OCI-LY1 (cell line): ENCODE measurements around the gene HGD.
A peak's percentile ranks its signal among the peaks of the same experiment; 100 is the strongest.

Experiments used
- H2AFZ ChIP-seq: fragments of 200-600 bp; sonication (generic), shearing (Covaris generic); 2 replicates; pipeline ENCODE4 v1.6.0; 2014; ENCODE audit warnings: antibody characterized with exemption, mild to moderate bottlenecking, low read length
- H3F3A ChIP-seq: fragments of 200-600 bp; sonication (generic), shearing (Covaris generic); 2 replicates; pipeline ENCODE4 v1.6.0; 2014; ENCODE audit warnings: mild to moderate bottlenecking, antibody characterized with exemption, low read length, moderate library complexity; ENCODE audit not compliant: insufficient read depth
- H3K27ac ChIP-seq: fragments of 200-600 bp; sonication (generic); 2 replicates; pipeline ENCODE4 v1.5.1; 2014; ENCODE audit warnings: low read length, mixed run types, mild to moderate bottlenecking, low read depth; ENCODE audit not compliant: poor library complexity, severe bottlenecking
- H3K27me3 ChIP-seq: fragments of 200-600 bp; sonication (generic); 2 replicates; pipeline ENCODE4 v1.6.0; 2014; ENCODE audit warnings: antibody characterized with exemption, mild to moderate bottlenecking, low read length, moderate library complexity; ENCODE audit not compliant: insufficient read depth
- H3K36me3 ChIP-seq: fragments of 200-600 bp; sonication (generic); 2 replicates; pipeline ENCODE4 v1.6.1; 2014; ENCODE audit warnings: mild to moderate bottlenecking, antibody characterized with exemption, low read length, moderate library complexity, mixed read lengths; ENCODE audit not compliant: insufficient read depth
- H3K4me1 ChIP-seq: fragments of 200-600 bp; sonication (generic); 2 replicates; pipeline ENCODE4 v1.5.1; 2014; ENCODE audit warnings: mild to moderate bottlenecking, low read length, moderate library complexity; ENCODE audit not compliant: insufficient read depth, severe bottlenecking
- H3K4me2 ChIP-seq: fragments of 200-600 bp; sonication (generic), shearing (Covaris generic); 2 replicates; pipeline ENCODE4 v1.6.1; 2014; ENCODE audit warnings: low read length
- H3K4me3 ChIP-seq: fragments of 200-600 bp; sonication (generic); 2 replicates; pipeline ENCODE4 v1.5.1; 2014; ENCODE audit warnings: low read length, low read depth, mild to moderate bottlenecking, mixed read lengths; ENCODE audit not compliant: poor library complexity, severe bottlenecking
- H3K79me2 ChIP-seq: fragments of 200-600 bp; shearing (Covaris generic); 2 replicates; pipeline ENCODE4 v1.6.1; 2016; ENCODE audit warnings: mixed run types, low read length, mixed read lengths; ENCODE audit not compliant: insufficient read depth
- H3K9ac ChIP-seq: fragments of 200-600 bp; sonication (generic), shearing (Covaris generic); 2 replicates; pipeline ENCODE4 v1.6.1; 2014; ENCODE audit warnings: mild to moderate bottlenecking, low read length, mixed read lengths
- H3K9me2 ChIP-seq: fragments of 200-600 bp; sonication (generic), shearing (Covaris generic); 2 replicates; pipeline ENCODE4 v1.6.1; 2014; ENCODE audit warnings: low read depth, mild to moderate bottlenecking, low read length, mixed read lengths
- H3K9me3 ChIP-seq: fragments of 200-600 bp; shearing (Covaris generic); 2 replicates; pipeline ENCODE4 v1.6.1; 2014; ENCODE audit warnings: low read length, mixed read lengths
- H4K20me1 ChIP-seq: fragments of 200-600 bp; sonication (generic), shearing (Covaris generic); 2 replicates; pipeline ENCODE4 v1.6.0; 2016; ENCODE audit warnings: mild to moderate bottlenecking, low read length; ENCODE audit not compliant: insufficient read depth
- CTCF ChIP-seq: fragments of 200-600 bp; sonication (generic), shearing (Covaris generic); IDR thresholded peaks from 2 replicates; pipeline ENCODE4 v1.5.1; 2017; ENCODE audit warnings: mild to moderate bottlenecking, antibody characterized with exemption, low read length, moderate library complexity, mixed read lengths
- EZH2 ChIP-seq: fragments of 200-600 bp; sonication (generic), shearing (Covaris generic); IDR thresholded peaks from 2 replicates; pipeline ENCODE4 v1.8.0; 2017; ENCODE audit warnings: borderline replicate concordance, mixed run types, mild to moderate bottlenecking, antibody characterized with exemption, low read length, moderate library complexity, mixed read lengths

HGD gene

GRCh38 chr3:120601554-120601953 is 80.5 kb downstream of the HGD start:
- H3K4me3 ChIP-seq = no peak overlapping the region
- H3K36me3 ChIP-seq = peaks cover 58% of the 10 kb centered on the region
- H3K9ac ChIP-seq = no peak overlapping the region
- H3K9me2 ChIP-seq = no peaks in the 10 kb centered on the region
- no peaks in the 10 kb centered on the region for H4K20me1 ChIP-seq
- no peak for TF ChIP-seq EZH2
- no peak for TF ChIP-seq CTCF
- H3K4me2 ChIP-seq = no peak overlapping the region
- no peaks in the 10 kb centered on the region for H3K27me3 ChIP-seq
- H3K4me1 ChIP-seq = peaks cover 13% of the 10 kb centered on the region
- peaks cover 11% of the 10 kb centered on the region for H3K79me2 ChIP-seq
- H2AFZ ChIP-seq = no peak overlapping the region
- H3F3A ChIP-seq = no peaks in the 10 kb centered on the region
- no peak overlapping the region for H3K27ac ChIP-seq
- H3K9me3 ChIP-seq = no peaks in the 10 kb centered on the region

- H3K27me3 ChIP-seq = no peaks in the 10 kb centered on the region
Observed at GRCh38 chr3:120599211-120599610, 82.8 kb downstream of the HGD start.

GRCh38 chr3:120597445-120598049 is 84.5 kb downstream of the HGD start:
- H3K27ac ChIP-seq = no peak overlapping the region
- no peaks in the 10 kb centered on the region for H3F3A ChIP-seq
- no peaks in the 10 kb centered on the region for H4K20me1 ChIP-seq
- H3K4me3 ChIP-seq = peak overlapping the region; percentile 91
- no peaks in the 10 kb centered on the region for H3K9me2 ChIP-seq
- peaks cover 57% of the 10 kb centered on the region for H3K36me3 ChIP-seq
- peak overlapping the region; percentile 52 for H3K9ac ChIP-seq
- H2AFZ ChIP-seq = no peak overlapping the region
- H3K4me1 ChIP-seq = peaks cover 22% of the 10 kb centered on the region
- no peaks in the 10 kb centered on the region for H3K9me3 ChIP-seq
- no peak for TF ChIP-seq CTCF
- no peak for TF ChIP-seq EZH2
- H3K79me2 ChIP-seq = peaks cover 14% of the 10 kb centered on the region
- peak overlapping the region; percentile 92 for H3K4me2 ChIP-seq
- no peaks in the 10 kb centered on the region for H3K27me3 ChIP-seq

More at GRCh38 chr3:120599211-120599610, 82.8 kb downstream of the HGD start:
- Histone ChIP-seq H3F3A (no peaks in the 10 kb centered on the region), H3K9me3 (no peaks in the 10 kb centered on the region), H3K9me2 (no peaks in the 10 kb centered on the region), H3K4me3 (no peak overlapping the region), H3K4me2 (no peak overlapping the region), H3K27ac (no peak overlapping the region), H4K20me1 (no peaks in the 10 kb centered on the region), H3K36me3 (peaks cover 61% of the 10 kb centered on the region), H2AFZ (no peak overlapping the region), H3K9ac (no peak overlapping the region), H3K79me2 (peaks cover 14% of the 10 kb centered on the region), H3K4me1 (peaks cover 22% of the 10 kb centered on the region)
- TF ChIP-seq EZH2 (no peak), CTCF (no peak)
